ENCODE data around the gene HDLBP. TPM values are rescaled to one million over a fixed set of nuclear protein-coding genes. Genes with fewer than 3 reads are reported as not detected.

HDLBP gene
- total and polyA plus RNA-seq, 8 donors, result 273 to 996 (median 749) TPM

- H3K4me3 ChIP-seq, result peak overlapping the region in 1 of 4 donors; percentile 1
- no peaks in the 10 kb centered on the region for H3K9me3 ChIP-seq
- 47 to 58% methylated on average over 2 of the region's 2 CpGs for WGBS, 2 donors
- no peaks in the 10 kb centered on the region for H3K36me3 ChIP-seq
- H3K27me3 ChIP-seq, result no peaks in the 10 kb centered on the region
- H3K4me1 ChIP-seq, result peaks cover 7 to 43% (median 14%) of the 10 kb centered on the region in 3 donors
- ATAC-seq (peak; percentile 5 to 55 (median 24)), DNase-seq (no peak), FAIRE-seq (no peak)
- TF ChIP-seq, protein P1, sequence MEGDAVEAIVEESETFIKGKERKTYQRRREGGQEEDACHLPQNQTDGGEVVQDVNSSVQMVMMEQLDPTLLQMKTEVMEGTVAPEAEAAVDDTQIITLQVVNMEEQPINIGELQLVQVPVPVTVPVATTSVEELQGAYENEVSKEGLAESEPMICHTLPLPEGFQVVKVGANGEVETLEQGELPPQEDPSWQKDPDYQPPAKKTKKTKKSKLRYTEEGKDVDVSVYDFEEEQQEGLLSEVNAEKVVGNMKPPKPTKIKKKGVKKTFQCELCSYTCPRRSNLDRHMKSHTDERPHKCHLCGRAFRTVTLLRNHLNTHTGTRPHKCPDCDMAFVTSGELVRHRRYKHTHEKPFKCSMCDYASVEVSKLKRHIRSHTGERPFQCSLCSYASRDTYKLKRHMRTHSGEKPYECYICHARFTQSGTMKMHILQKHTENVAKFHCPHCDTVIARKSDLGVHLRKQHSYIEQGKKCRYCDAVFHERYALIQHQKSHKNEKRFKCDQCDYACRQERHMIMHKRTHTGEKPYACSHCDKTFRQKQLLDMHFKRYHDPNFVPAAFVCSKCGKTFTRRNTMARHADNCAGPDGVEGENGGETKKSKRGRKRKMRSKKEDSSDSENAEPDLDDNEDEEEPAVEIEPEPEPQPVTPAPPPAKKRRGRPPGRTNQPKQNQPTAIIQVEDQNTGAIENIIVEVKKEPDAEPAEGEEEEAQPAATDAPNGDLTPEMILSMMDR (IDR thresholded peaks at IDR 0.05), result no peak
- H3K27ac ChIP-seq, result peak overlapping the region in 2 of 4 donors; percentile 52 to 62
- intact Hi-C loops (cut with DNase I), result no loop called here
These were observed 5.8 kb downstream of the HDLBP start for GRCh38 chr2:241309684-241310117.

DNA sequence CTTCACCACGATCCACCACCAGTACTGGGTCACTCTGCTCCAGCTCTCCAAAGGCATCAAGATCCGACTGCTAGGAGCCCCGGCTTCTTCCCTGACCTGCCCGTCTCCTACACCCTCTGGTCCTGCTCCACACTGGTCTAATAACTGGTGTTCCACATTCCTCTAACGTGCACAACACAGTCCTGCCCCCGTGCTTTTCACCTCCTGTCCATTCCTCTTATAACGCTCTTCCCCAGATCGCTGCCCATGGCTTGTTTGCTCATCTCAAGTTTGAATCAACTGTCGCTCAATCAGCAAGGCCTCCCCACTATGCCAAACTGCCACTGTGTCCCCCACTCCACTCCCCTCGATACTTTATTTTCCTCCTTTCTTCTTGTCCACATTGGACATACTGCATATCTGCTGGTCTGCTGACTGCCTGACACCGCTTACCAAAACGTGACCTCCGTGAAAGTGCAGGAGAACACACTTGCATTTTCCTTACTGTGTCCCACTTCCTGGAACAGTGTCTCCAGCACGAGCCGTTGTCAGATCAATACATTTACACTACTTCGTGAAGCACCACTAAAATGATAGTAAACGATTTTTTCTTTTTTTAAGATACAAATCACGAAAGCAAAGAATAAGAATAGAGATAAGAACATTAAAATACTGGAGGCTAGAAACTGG lies 6.5 kb downstream of the HDLBP start:
- no peak for FAIRE-seq
- Histone ChIP-seq H3K27me3 (no peaks in the 10 kb centered on the region), H3K9me3 (no peaks in the 10 kb centered on the region), H3K4me3 (peak overlapping the region in 1 of 4 donors; percentile 1), H3K4me1 (peaks cover 7 to 45% (median 15%) of the 10 kb centered on the region in 3 donors), H3K36me3 (no peaks in the 10 kb centered on the region), H3K27ac (peak overlapping the region in 2 of 4 donors; percentile 52 to 62)
- no peak for DNase-seq
- 37 to 41% methylated on average over 18 of the region's 18 CpGs for WGBS, 2 donors
- intact Hi-C loops (cut with DNase I), result no loop called here
- TF ChIP-seq, protein P1 (IDR thresholded peaks at IDR 0.05), result no peak
- ATAC-seq, result peak; percentile 49 to 72 (median 55)

DNA sequence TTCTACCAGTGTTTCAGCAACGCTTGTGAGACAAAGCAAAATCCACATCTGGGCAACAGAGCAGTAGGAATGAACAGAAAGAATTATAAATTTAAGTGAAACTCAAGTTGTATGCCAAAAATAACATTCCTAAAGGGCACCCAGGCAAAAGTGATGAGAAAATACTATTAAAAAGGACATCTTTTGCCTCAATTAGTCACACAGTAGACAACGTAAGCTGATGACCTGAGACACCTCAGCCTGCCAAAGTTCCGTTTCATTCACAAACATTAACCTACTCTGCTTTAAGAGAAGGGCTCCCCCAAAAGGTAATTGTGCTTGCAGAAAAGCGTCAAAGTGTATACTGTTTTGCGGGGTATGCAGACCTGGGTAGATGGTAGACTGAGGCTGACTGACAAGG lies 7.2 kb downstream of the HDLBP start:
- FAIRE-seq, result no peak
- TF ChIP-seq, protein P1 (IDR thresholded peaks at IDR 0.05), result no peak
- no peak overlapping the region for H3K4me3 ChIP-seq
- peaks cover 14 to 48% (median 22%) of the 10 kb centered on the region in 3 donors for H3K4me1 ChIP-seq
- no peaks in the 10 kb centered on the region for H3K36me3 ChIP-seq
- H3K27ac ChIP-seq, result peak overlapping the region in 1 of 4 donors; percentile 52
- no peak for ATAC-seq
- DNase-seq, result no peak
- intact Hi-C loops (cut with DNase I), result no loop called here
- 72 to 75% methylated on average over 5 of the region's 5 CpGs for whole genome bisulfite sequencing, 2 donors
- no peaks in the 10 kb centered on the region for H3K27me3 ChIP-seq
- H3K9me3 ChIP-seq, result no peaks in the 10 kb centered on the region

- no peak for DNase-seq
- no peak for ATAC-seq
- TF ChIP-seq, protein P1 (IDR thresholded peaks at IDR 0.05), result no peak
- Histone ChIP-seq H3K27me3 (no peaks in the 10 kb centered on the region), H3K9me3 (no peaks in the 10 kb centered on the region), H3K27ac (no peak overlapping the region), H3K4me3 (no peak overlapping the region), H3K36me3 (no peaks in the 10 kb centered on the region), H3K4me1 (peaks cover 23 to 52% (median 34%) of the 10 kb centered on the region in 3 donors)
- FAIRE-seq, result no peak
- intact Hi-C loops (cut with DNase I), result no loop called here
- WGBS, 2 donors, result 59% methylated on average over 6 of the region's 6 CpGs
These were observed 8.4 kb downstream of the HDLBP start for GRCh38 chr2:241307055-241307454.

- no peak overlapping the region for H3K4me3 ChIP-seq
- intact Hi-C loops (cut with DNase I), result no loop called here
- peaks cover 30 to 40% (median 30%) of the 10 kb centered on the region in 3 donors for H3K4me1 ChIP-seq
- no peaks in the 10 kb centered on the region for H3K27me3 ChIP-seq
- 58 to 67% methylated on average over 5 of the region's 5 CpGs for WGBS, 2 donors
- H3K36me3 ChIP-seq, result no peaks in the 10 kb centered on the region
- ATAC-seq (no peak), DNase-seq (no peak), FAIRE-seq (no peak)
- no peaks in the 10 kb centered on the region for H3K9me3 ChIP-seq
- H3K27ac ChIP-seq, result no peak overlapping the region
- TF ChIP-seq, protein P1 (IDR thresholded peaks at IDR 0.05), result no peak
These were observed 11.3 kb downstream of the HDLBP start for GRCh38 chr2:241304039-241304670.

All from pancreas (tissue), 10 donors.